Measurements from ENCODE around the gene SMCHD1. TPM values are rescaled to one million over a fixed set of nuclear protein-coding genes. Genes with fewer than 3 reads are reported as not detected.
A peak's percentile ranks its signal among the peaks of the same experiment; 100 is the strongest.

The SMCHD1 gene
- total RNA-seq, 1 experiment from 2014 or later = 48.6 TPM

GRCh38 chr18:2794159-2794558 lies 138.6 kb downstream of the SMCHD1 start:
- POLR2A ChIA-PET = no interaction called here
- Histone ChIP-seq H3K9me3 (ENCODE audit: control insufficient read depth in 1 of 2, insufficient read depth in 1 of 2, low read depth in 1 of 2, low read length in 2 of 2) (no peaks in the 10 kb centered on the region), H3K9ac (ENCODE audit: low read length) (no peak overlapping the region), H3K27ac (ENCODE audit: low read depth, low read length) (no peak overlapping the region), H4K20me1 (ENCODE audit: insufficient read depth) (no peaks in the 10 kb centered on the region), H3K4me3 (replicated peaks in 1 of 2; ENCODE audit: low read depth in 1 of 2, low read length in 2 of 2) (no peak overlapping the region), H2AFZ (ENCODE audit: low read depth, low read length, poor library complexity, severe bottlenecking) (no peak overlapping the region), H3K4me2 (ENCODE audit: low read length) (0 out of 2 replicates have a peak overlapping the region, but pooled peaks have one; percentile 7), H3K36me3 (ENCODE audit: control insufficient read depth in 1 of 2, insufficient read depth in 2 of 2, low read length in 2 of 2) (peaks cover 13 to 15% of the 10 kb centered on the region in 2 experiments), H3K4me1 (ENCODE audit: control insufficient read depth in 1 of 2, insufficient read depth in 2 of 2, low read length in 2 of 2) (peaks cover 5 to 9% of the 10 kb centered on the region in 2 experiments; a peak in 2 of 4 replicates), H3K27me3 (ENCODE audit: insufficient read depth, low read length) (no peaks in the 10 kb centered on the region), H3K9me2 (ENCODE audit: insufficient read depth) (no peaks in the 10 kb centered on the region), H3K79me2 (ENCODE audit: insufficient read depth, low read length) (peaks cover 5% of the 10 kb centered on the region; the same call in 1 of the 2 replicates)
- RAD21 ChIA-PET (ENCODE audit: low non-redundant PET in 1 of 2, low total read pairs in 2 of 2, uncharacterized antibody in 2 of 2, unreplicated experiment in 2 of 2) = no interaction called here
- ATAC-seq = peak; percentile 25; the same call in 1 of the 2 replicates
- CTCF ChIA-PET = no interaction called here
- TF ChIP-seq ELF1 (IDR thresholded peaks at IDR 0.05; ENCODE audit: borderline replicate concordance, low read depth) (no peak), JUND (IDR thresholded peaks at IDR 0.05) (no peak), ZBTB33 (IDR thresholded peaks at IDR 0.05; ENCODE audit: extremely low read depth, insufficient replicate concordance, low read length) (no peak), SP1 (IDR thresholded peaks at IDR 0.05; ENCODE audit: low read depth) (no peak), POLR2A (IDR thresholded peaks at IDR 0.05; ENCODE audit: borderline replicate concordance, extremely low read depth, insufficient read depth, insufficient read length) (no peak), EZH2phosphoT487 (IDR thresholded peaks at IDR 0.05; ENCODE audit: borderline replicate concordance) (no peak), CEBPB (IDR thresholded peaks at IDR 0.05; ENCODE audit: low read depth) (no peak), TCF7L2 (IDR thresholded peaks at IDR 0.05; ENCODE audit: borderline replicate concordance, extremely low read depth, insufficient read depth, insufficient read length) (no peak), MAX (IDR thresholded peaks at IDR 0.05) (no peak), SRF (IDR thresholded peaks at IDR 0.05; ENCODE audit: low read depth) (no peak)
- BruUV-seq (replicated peaks) = no TSS peak
- intact Hi-C loops (cut with micrococcal nuclease) = no loop called here
- no peak for DNase-seq (ENCODE audit: low read depth, low spot score)
